ENCODE measurements around the gene UNC13B.
"Not testable (repeated sequence)": the region's sequence is repeated elsewhere in the genome, so short reads cannot be mapped to it uniquely, and the experiment has no call there.

The UNC13B gene

GRCh38 chr9:35163413-35163812, 1.6 kb downstream of the UNC13B start:
- DNase-seq (ENCODE audit: low read depth), result no peak

GRCh38 chr9:35164711-35165110, 2.9 kb downstream of the UNC13B start:
- peak; percentile 67 for DNase-seq (ENCODE audit: low read depth)

- DNase-seq (ENCODE audit: low read depth), result not testable (repeated sequence)
Observed at GRCh38 chr9:35167429-35167828, 5.6 kb downstream of the UNC13B start.

- DNase-seq (ENCODE audit: low read depth), result no peak
Observed at GRCh38 chr9:35168963-35169362, 7.2 kb downstream of the UNC13B start.

GRCh38 chr9:35172878-35173277, 11.1 kb downstream of the UNC13B start:
- no peak for DNase-seq (ENCODE audit: low read depth)

GRCh38 chr9:35177520-35177919, 15.7 kb downstream of the UNC13B start:
- DNase-seq (ENCODE audit: low read depth), result no peak

GRCh38 chr9:35179347-35180280, 17.8 kb downstream of the UNC13B start:
- no peak for DNase-seq (ENCODE audit: low read depth)

GRCh38 chr9:35180801-35181200, 19.0 kb downstream of the UNC13B start:
- no peak for DNase-seq (ENCODE audit: low read depth)

- not testable (repeated sequence) for DNase-seq (ENCODE audit: low read depth)
Observed at GRCh38 chr9:35182401-35182800, 20.6 kb downstream of the UNC13B start.

- not testable (repeated sequence) for DNase-seq (ENCODE audit: low read depth)
Observed at GRCh38 chr9:35182996-35183754, 21.4 kb downstream of the UNC13B start.

- DNase-seq (ENCODE audit: low read depth), result not testable (repeated sequence)
Observed at GRCh38 chr9:35183755-35184480, 22.1 kb downstream of the UNC13B start.

GRCh38 chr9:35186524-35186923, 24.7 kb downstream of the UNC13B start:
- no peak for DNase-seq (ENCODE audit: low read depth)

GRCh38 chr9:35190203-35190602, 28.4 kb downstream of the UNC13B start:
- DNase-seq (ENCODE audit: low read depth), result no peak

- DNase-seq (ENCODE audit: low read depth), result no peak
Observed at GRCh38 chr9:35191105-35191504, 29.3 kb downstream of the UNC13B start.

- DNase-seq (ENCODE audit: low read depth), result no peak
Observed at GRCh38 chr9:35193762-35194161, 32.0 kb downstream of the UNC13B start.

- no peak for DNase-seq (ENCODE audit: low read depth)
Observed at GRCh38 chr9:35195683-35196082, 33.9 kb downstream of the UNC13B start.

GRCh38 chr9:35198191-35198590, 36.4 kb downstream of the UNC13B start:
- DNase-seq (ENCODE audit: low read depth), result no peak

- no peak for DNase-seq (ENCODE audit: low read depth)
Observed at GRCh38 chr9:35203528-35203927, 41.7 kb downstream of the UNC13B start.

GRCh38 chr9:35205340-35205739, 43.5 kb downstream of the UNC13B start:
- no peak for DNase-seq (ENCODE audit: low read depth)

- DNase-seq (ENCODE audit: low read depth), result no peak
Observed at GRCh38 chr9:35211854-35212253, 50.0 kb downstream of the UNC13B start.

GRCh38 chr9:35220659-35221338, 59.0 kb downstream of the UNC13B start:
- no peak for DNase-seq (ENCODE audit: low read depth)

GRCh38 chr9:35225677-35226076, 63.9 kb downstream of the UNC13B start:
- DNase-seq (ENCODE audit: low read depth), result no peak
